Dermis blood vessel endothelial cell (primary cell): ENCODE measurements around the gene DSPP. TPM values are rescaled to one million over a fixed set of nuclear protein-coding genes. Genes with fewer than 3 reads are reported as not detected.
"Not testable (repeated sequence)": the region's sequence is repeated elsewhere in the genome, so short reads cannot be mapped to it uniquely, and the experiment has no call there.

Experiments
- DNase-seq: peaks from one replicate; pipeline ENCODE4 v3.0.0; 2010
- total RNA-seq: library from RNA; depleted of rRNA; stranded (reverse); fragments of >200 nt; gene quantifications from 2 replicates; pipeline ENCODE4 v1.2.3, GENCODE V29; 2014

The DSPP gene
- not detected in 2 replicates for total RNA-seq

DNA sequence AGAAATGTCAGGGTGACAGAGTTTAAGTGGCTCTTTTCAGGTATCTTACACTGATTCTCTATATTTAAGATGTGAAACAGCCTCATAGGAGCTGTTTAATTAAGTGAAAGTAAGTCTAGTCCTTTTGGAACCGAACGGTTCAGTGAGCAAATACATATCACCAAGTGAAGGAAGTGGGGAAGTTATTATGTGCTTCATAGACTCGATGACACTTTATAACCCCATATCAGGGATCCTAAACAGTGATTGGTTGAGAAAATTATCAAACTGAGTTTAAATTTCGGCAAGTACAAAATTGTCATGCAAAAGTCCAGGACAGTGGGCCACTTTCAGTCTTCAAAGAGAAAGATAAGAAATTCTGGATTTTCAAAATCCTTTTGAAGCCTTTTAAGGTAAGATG, at the start of gene DSPP:
Gene DSPP (plus strand): TSS at position 301 of the 400 bp plus-strand sequence. CDS start 2,380 bp downstream, outside the sequence.
- DNase-seq: no peak

DNA sequence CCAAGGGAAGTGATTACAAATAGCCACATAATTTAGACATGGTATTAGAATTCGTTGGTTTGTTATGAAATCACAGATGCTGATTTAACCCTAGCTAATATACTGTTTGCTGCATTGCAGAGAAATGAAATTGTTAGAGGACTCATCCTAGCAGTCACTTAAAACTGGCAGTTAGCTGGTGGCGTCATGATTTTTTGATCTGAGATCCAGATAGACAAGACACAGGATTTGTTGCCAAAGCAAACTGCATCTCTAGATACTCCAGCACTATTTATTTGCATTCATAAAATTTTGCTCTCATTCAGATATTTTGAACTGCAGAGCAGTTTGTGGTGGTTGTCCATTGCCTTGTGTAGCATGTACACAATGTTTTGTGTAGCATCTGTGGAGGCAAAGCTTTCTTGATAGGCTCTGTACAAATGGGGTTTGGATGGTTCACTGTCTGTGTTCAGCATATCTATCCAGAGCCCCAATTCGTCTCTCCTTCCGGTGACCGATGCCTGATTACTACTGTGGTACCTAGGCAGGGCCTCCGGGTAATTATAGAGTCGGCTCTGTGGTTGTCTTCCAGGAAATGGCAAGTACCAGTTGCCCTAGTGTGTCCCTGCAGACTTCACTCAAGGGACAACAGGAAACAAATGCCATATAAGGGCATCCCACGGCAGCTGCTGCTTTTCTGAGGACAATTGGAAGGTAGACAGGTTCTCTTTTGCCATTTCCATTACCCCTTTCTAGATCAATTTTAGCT, 49.1 kb upstream of the DSPP start:
- no peak for DNase-seq

DNA sequence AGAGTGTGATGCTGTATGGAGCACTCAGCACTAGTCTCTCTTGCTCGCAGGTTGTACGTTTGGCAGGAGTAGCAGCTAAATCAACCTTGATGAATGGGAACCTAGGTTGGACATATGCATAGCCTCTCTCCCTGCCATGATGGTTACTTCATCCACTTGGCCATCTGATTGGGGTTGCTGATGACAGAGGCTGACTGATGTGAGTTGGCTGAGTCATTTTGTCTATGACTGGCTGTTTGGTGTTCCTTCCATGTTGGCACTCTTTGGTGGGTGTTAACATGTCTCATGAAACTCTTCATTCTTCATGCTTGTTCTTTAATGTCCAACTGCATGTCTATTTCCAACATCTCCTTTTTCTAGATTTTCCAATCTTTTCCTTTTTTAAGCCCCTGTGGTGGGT, 47.5 kb upstream of the DSPP start:
- no peak for DNase-seq

DNA sequence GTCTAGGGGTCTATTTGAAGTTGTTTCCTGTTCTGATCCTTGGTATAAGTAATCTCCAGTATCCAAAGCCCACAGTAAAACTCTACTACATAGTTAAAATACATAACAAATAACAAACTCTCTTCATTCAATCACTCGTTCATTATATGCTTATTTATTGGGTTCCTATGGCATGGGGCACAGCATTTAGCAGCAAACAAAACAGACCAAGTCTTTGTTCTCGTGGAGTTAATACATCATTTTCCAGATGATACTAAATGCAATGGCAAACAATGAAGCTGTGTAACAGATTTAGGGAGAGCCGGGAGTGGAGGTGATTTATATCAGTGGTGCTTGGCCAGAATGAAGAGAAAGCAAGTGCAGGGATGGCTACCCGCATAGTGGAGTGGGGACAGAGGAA, 42.6 kb upstream of the DSPP start:
- no peak for DNase-seq

DNA sequence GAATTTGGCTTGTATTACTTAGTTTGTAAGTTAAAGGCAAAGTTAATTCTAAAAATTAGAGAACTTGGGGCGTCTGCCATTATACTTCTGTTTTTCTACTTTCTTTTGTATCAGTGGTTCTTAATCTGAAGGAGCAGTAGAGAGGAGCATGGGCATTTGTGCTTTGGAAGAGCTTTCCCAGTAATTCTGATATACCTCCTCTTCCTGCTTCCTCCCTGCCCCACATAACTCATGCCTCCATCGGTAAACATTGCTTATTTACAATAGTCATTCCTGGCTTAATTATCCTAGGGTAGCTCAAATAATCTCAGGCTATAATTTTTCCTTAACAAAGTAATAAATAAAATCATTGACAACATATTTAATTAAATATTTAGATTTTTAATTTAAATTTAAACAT, 42.1 kb upstream of the DSPP start:
- DNase-seq: no peak

DNA sequence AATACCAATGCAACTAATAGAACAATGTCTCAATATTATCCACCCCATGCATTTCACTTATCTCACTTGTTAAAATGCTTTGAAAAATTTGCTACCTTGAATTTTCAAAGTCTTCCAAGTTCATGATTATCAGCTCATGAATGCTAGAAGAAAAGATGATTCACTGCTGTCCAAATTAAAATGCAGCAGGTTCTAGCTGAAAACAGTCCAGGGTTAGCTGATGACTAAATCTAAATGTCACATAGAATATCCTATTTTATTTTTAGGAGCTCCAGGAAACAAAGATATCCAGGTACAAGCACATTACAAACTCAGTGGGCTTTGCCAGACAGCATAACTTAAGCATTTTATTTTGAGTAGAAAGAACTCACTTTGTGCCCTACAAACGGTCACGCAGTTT, 41.1 kb upstream of the DSPP start:
- DNase-seq: no peak

DNA sequence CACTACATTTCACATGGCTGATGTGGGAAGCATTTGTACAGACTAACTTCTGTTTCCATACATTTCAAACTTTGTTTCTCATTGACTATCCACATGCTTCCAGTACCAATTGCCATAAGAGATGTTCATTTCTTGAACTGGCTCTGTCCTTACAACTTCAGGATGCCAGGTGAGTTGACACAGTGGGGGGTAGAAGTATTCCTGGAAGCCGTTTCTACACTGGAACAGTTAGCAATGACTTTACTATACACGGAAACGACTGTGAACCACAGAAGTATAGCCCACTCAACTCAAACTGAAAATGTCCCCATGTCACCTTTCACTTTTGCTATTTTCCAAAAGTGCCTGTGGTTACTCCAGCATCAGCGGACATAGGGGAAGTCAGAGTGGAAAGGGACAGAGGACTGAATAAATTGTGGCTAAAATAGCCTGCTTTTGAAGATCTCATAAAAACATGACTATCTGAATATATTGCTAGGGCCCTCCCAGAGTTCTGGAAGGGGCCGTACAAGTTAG, 38.0 kb upstream of the DSPP start:
- no peak for DNase-seq

DNA sequence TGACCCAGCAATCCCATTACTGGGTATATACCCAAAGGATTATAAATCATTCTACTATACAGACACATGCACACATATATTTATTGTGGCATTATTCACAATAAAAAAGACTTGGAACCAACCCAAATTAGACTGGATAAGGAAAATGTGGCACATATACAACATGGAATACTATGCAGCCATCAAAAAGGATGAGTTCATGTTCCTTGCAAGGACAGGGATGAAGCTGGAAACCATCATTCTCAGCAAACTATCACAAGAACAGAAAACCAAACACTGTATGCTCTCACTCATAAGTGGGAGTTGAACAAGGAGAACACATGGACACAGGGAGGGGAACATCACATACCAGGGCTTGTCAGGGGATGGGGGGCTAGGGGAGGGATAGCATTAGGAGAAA, 34.0 kb upstream of the DSPP start:
- not testable (repeated sequence) for DNase-seq

DNA sequence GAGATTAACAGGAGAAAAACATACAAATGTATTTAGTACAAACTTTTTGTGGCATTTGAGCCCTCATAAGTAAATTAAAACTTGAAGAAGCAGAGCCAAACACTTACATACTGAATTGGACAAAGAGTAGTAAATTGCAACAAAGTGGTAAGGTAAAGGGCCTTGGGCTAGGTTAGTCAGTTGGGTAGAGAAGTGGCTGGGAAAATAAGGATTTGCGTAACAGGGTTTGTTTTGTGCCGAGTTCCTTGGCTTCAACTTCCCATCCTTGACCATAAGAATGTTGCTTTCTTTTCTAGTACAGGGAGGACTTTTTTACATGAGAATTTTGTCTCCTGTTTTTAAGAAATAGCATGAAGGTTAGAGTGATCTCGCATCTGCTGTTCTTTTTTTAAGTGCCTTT, 33.3 kb upstream of the DSPP start:
- no peak for DNase-seq

DNA sequence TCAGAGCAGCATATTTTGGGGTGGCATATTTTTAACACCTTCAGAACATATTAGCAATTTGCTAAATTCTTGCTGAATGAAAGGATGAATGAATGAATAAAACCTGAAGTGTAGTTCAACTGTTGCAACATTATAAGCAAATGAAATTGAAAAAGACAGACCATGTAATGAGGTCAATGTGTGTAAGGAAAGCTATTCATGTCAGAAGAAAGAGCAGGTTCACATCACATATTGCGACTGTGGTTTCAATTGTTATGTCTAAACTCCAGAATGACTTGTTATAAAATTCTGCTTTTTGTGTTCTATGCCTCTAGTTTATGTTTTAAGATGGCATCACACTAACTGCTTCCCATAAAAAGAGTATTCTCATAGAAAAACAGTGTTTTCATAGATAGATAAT, 32.9 kb upstream of the DSPP start:
- DNase-seq: no peak

DNA sequence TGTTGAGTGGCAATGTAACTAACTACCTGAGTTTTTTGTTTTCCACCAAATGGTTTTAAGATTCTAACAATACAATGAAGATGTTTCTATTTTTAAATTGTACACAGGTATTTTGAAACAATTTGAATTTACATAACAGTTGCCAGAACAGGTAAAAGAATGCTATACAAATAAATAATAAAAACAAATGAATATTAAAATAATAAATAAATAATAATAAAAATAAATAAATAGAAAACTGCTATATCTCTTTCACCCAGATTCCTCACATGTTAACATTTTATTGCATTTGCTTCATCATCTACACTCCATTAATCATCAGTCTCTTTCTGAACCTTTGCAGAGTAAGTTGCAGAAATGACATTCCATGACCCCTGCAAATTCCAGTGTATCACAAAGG, 32.3 kb upstream of the DSPP start:
- DNase-seq: no peak

DNA sequence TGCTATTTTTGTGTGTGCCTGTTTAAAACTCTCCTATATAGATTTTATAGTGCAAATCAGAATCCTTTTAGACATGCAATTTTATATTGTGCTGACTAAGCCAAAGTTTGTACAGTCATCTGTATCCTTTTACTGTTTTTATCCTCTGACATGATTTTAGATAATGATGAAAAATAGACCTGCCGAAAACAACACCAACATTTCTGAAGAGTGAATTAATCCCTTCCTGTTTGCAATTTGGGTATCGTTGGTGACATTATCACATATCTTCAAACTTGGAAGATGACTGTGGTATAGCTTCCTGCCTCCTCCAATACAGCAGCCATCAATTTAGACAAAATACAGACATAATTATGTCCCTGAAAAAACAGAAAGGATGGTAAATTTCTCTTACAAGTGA, 28.9 kb upstream of the DSPP start:
- no peak for DNase-seq

DNA sequence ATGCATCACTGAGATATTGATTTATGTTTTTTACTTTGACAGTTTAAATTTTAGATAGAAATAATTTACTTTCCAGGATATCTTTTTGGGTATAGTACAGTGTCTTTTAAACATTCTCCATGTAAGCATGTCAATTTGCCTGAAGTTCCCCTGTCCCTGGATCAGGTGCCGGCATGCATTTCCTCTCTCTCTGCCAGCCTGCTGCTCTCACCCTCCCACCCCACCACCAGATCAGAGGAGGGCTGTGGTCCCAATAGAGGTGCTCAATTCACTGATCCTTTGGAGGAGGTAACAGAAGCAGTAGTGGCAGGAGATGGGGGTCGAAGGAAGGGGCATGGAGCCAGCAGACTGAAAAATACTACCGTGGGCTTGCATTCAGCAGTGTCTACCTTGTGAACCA, 28.3 kb upstream of the DSPP start:
- no peak for DNase-seq

DNA sequence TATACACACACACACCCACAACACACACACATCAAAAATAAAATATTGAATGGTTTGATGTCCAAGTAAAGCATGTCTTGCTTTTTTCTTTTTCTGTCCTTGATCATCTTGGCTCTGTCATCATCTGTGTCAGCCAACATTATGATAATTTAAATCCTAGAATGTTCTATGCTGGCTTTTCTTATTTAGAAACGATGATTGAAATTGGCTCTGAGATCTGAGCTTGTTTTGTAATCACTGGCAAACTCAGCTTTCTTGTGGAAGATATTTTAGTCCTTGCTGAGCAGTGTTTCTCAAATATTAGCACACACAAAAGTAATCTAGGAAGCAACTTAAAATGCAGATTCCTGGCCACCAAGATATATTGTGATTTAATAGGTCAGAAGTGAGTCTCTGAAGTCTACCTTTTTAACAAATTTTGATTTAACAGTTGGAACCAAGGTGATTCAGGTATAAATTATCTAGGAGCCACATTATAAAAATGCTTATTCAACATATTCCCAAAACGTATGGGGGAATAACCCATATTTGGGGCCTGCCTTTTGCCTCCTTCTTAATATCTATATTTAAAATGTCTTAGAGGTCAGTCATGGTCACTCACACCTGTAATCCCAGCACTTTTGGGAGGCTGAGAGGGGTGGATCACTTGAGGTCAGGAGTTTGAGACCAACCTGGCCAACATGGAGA, 24.0 kb upstream of the DSPP start:
- DNase-seq: no peak

DNA sequence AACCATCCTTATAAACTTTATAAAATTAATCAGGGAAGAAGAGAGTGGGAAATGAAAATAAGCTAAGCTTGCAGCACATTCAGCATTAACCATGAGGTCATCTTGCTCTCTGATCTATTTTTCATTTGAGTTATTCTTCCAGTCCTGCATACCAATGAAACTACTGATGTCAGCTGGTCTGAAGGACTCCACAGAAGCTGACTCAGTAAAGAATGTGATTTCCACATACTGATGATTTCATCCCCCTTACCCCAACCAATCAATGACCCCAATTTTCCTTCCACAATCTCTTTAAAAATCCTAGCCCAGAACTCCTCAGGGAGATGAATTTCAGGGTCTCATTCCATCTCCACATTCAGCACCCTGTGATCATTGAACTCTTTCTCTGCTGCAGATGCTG, 18.8 kb upstream of the DSPP start:
- DNase-seq: no peak

DNA sequence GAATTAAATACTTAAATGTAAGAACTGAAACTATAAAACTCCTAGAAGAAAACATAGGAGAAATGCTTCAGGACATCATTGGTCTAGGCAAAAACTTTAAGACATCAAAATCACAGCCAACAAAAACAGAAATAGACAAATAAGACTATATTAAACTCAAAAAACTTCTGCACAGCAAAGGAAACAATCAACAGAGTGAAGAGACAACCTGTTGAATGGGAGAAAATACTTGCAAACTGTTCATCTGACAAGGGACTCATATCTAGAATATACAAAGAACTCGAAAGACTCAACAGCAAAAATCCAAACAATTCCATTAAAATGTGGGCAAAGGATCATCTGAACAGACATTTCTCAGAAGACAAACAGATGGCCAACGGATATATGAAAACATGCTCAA, 16.2 kb upstream of the DSPP start:
- DNase-seq: no peak

DNA sequence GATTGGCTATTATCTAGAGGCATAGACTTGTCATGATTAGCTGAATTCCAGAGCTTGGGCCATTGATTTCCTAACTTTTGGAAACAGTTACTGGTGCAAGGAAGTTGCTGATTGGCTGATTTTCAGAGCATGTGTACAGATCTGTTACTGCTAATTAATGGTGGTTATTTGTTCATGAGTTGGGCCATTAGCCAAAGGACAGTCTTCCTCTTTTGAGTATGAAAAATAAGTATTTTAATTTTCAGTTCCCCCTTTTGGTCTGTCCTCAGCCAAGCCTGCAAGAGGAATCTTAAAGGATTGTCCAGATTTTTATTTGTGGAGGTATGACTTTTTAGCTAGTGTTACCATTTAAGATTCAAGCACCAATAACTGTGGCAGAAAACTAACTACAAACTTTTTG, 7.0 kb upstream of the DSPP start:
- DNase-seq: no peak

DNA sequence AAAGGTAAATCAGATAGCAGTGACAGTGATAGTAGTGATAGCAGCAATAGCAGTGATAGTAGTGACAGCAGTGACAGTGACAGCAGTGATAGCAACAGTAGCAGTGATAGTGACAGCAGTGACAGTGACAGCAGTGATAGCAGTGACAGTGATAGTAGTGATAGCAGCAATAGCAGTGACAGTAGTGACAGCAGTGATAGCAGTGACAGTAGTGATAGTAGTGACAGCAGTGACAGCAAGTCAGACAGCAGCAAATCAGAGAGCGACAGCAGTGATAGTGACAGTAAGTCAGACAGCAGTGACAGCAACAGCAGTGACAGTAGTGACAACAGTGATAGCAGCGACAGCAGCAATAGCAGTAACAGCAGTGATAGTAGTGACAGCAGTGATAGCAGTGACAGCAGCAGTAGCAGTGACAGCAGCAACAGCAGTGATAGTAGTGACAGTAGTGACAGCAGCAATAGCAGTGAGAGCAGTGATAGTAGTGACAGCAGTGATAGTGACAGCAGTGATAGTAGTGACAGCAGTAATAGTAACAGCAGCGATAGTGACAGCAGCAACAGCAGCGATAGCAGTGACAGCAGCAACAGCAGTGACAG, 6.1 kb downstream of the DSPP start:
- DNase-seq: no peak

DNA sequence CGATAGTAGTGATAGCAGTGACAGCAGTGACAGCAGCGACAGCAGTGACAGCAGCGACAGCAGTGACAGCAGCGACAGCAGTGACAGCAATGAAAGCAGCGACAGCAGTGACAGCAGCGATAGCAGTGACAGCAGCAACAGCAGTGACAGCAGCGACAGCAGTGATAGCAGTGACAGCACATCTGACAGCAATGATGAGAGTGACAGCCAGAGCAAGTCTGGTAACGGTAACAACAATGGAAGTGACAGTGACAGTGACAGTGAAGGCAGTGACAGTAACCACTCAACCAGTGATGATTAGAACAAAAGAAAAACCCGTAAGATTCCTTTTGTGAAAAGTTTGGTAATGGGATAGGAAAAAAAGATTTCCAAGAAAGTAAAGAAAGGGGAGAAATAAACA, 7.9 kb downstream of the DSPP start:
- DNase-seq: no peak

DNA sequence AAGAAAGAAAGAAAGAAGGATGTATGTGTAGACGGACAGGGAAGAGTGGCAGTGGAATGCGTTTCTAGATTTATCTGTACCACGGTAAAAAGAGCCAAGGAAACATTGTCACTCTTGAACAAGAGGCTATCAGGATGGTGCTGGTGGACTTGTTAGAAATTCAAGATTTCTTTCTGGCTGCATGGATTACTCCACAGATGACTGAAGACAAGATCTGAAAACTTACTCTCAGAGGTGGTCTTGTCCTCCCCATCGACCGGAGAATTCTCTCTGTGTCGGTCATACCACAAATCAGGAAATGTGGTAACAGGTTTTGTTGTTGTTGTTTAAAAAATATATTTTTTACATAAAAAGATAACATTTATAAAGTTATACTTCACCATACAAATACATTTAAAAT, 11.8 kb downstream of the DSPP start:
- no peak for DNase-seq

DNA sequence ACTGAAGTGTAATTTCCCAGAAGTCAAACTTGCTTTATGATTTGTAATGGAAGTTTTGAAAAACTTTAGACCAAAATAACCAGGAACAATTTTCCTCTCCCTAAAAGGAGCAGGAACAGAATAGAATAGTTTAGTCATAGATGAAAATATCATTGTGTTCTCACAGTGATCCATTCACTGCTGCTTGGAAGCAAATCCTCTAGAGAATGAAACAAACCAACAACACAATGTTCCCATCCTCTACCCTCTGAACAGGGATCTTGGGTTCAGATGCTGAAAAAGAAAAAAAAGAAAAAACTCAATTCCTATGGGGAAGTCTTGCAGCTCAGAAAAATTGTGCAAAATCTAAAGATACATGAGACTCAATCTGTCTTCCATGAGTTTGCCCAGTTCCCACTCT, 12.2 kb downstream of the DSPP start:
- no peak for DNase-seq

DNA sequence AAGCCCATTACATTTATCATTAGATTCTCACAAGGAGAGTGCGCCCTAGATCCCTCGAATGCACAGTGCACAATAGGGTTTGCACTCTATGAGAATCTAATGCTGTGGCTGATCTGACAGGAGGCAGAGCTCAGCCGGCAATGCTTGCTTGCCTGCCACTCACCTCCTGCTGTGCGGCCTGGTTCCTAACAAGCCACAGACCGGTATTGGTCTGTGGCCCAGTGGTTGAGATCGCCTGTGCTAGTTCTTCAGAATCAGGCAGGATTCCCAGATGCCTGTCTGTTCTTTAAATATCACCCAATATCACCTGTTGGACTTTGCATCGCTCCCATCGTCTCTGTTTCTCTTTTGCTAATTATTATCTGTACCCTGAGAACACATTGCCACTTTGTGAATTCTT, 14.0 kb downstream of the DSPP start:
- no peak for DNase-seq

DNA sequence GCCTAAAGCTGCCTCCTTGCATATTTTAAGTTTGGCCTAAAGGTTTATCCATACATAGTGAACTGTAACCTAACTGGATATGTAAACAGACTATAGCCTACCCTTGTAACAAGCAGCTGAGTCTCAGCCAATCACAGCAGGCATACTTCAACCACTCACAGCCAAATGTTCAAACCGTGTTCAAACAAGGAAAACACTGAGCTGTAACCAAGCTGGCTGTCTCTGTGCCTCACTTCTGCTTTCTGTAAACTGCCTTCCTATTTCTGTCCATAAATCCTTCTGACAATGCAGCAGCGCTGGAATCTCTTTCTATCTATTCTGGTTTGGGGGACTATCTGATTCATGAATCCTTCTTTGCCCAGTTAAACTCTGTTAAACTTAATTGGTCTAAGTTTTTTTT, 16.4 kb downstream of the DSPP start:
- DNase-seq: no peak

DNA sequence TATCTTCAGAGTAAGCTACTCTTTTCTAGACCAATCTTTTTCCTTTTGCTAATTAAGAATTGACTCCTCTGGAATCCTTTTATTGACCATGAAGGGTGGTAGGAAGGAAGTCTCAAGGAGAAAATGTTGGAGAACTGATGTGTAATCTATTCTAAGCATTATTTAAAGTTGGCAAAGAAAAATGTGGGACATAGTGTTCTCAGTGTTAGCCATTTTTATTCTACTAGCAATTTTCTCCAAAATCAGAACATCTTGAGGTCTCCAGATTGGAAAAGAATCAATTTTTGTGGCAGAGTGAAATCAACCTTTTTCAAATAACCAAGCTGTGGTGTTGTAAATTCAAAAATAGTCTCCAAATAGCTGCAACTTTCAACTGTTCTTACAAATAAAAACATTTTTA, 23.3 kb downstream of the DSPP start:
- no peak for DNase-seq
